WERI-Rb-1 (cell line): Measurements from ENCODE around the gene CLCN7.

ENCODE experiments used
- DNase-seq: peaks from one replicate; pipeline ENCODE4 v3.0.0-alpha.2; 2020
- H3K27ac ChIP-seq: fragments of 250-450 bp; sonication (Bioruptor Pico); 2 replicates; pipeline ENCODE4 v1.5.1; 2020; ENCODE audit warnings: mild to moderate bottlenecking, moderate library complexity
- H3K27me3 ChIP-seq: fragments of 250-450 bp; sonication (Bioruptor Pico); 2 replicates; pipeline ENCODE4 v1.5.1; 2021; ENCODE audit warnings: mild to moderate bottlenecking, low read depth, moderate library complexity; ENCODE audit not compliant: insufficient read depth, severe bottlenecking
- H3K36me3 ChIP-seq: fragments of 250-450 bp; sonication (Bioruptor Pico); 2 replicates; pipeline ENCODE4 v1.5.1; 2020; ENCODE audit warnings: mild to moderate bottlenecking, moderate library complexity
- H3K4me3 ChIP-seq: 2 replicates; pipeline ENCODE4 v1.5.1; 2011; ENCODE audit warnings: low read depth, mild to moderate bottlenecking, control low read depth, low read length
- H3K9me3 ChIP-seq: fragments of 250-450 bp; sonication (Bioruptor Pico); 2 replicates; pipeline ENCODE4 v1.5.1; 2021; ENCODE audit warnings: mild to moderate bottlenecking, moderate library complexity; ENCODE audit not compliant: severe bottlenecking
- TF ChIP-seq, protein P1 (sequence below): IDR thresholded peaks from 2 replicates; pipeline ENCODE4 v1.5.1; 2011; ENCODE audit warnings: low read depth, mild to moderate bottlenecking, control low read depth, inconsistent platforms, low read length

The CLCN7 gene

DNA sequence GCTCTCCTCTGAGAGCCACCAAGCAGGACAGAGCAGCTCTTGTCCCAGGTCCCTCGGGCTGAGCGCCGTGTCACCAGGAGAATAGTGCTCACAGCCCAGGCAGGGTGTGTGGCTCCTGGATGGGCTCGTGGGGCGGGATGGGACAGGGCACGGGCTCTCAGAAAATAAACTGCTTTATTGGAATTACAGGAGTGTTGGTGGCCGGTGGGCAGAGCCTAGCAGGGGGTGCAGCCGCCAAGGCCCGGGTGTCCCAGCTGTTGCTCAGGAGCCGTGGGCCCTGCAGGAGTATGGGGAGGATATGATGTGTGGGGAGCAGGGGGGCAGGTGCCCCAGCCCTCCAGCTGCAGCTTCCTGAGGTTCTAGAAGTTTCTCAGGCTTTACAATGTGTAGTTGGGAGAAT lies 35.4 kb upstream of the CLCN7 start:
- DNase-seq, result no peak
- peaks cover 8% of the 10 kb centered on the region for H3K9me3 ChIP-seq
- peaks cover 59% of the 10 kb centered on the region for H3K36me3 ChIP-seq
- H3K4me3 ChIP-seq, result no peak overlapping the region
- TF ChIP-seq, protein P1, sequence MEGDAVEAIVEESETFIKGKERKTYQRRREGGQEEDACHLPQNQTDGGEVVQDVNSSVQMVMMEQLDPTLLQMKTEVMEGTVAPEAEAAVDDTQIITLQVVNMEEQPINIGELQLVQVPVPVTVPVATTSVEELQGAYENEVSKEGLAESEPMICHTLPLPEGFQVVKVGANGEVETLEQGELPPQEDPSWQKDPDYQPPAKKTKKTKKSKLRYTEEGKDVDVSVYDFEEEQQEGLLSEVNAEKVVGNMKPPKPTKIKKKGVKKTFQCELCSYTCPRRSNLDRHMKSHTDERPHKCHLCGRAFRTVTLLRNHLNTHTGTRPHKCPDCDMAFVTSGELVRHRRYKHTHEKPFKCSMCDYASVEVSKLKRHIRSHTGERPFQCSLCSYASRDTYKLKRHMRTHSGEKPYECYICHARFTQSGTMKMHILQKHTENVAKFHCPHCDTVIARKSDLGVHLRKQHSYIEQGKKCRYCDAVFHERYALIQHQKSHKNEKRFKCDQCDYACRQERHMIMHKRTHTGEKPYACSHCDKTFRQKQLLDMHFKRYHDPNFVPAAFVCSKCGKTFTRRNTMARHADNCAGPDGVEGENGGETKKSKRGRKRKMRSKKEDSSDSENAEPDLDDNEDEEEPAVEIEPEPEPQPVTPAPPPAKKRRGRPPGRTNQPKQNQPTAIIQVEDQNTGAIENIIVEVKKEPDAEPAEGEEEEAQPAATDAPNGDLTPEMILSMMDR, result no peak
- H3K27me3 ChIP-seq, result no peaks in the 10 kb centered on the region
- no peak overlapping the region for H3K27ac ChIP-seq

DNA sequence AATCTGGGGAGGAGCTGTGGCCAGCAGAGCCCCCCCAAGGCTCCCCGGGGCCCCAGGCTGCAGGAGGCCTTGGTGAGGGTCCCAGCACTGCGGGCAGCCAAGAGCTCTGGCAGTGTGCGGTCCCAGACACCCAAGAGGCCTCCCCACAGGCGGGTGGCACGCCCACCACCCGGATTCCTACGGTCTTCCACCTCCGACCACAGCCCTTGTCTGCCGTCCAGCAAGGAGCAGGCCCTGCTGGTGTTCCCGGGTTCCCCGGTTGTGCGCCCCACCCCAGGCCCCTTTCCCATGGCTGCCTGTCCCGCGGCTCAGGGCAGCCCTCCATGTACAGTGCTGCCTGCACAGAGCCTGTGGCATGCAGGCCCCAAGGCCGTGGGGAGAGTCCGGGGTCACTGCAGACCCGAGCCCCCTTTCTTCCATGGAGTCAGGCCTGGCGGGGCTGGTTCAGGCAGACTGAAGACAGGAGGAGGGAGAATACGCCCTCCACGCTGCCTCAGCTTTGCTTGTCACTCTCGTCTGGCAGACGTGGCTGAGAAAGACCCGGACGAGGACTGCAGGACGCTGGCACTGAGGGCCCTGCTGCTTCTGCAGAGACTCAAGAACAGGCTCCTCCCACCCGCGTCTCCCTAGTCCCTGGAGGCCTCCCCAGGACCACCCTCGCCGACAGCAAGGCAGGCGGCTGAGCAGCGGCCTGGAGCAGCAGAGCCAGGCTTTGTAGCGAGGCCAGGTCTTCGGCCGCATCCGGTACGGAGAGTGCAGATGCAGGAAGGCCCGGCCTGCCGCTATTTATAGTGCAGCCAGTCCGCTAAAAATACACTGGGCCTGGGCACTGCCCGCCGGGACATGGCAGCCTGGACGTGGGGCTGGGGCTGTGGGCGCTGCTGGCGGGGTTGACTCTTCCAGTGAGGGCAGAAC lies 34.7 kb upstream of the CLCN7 start:
- Histone ChIP-seq H3K27ac (no peak overlapping the region), H3K9me3 (peaks cover 4% of the 10 kb centered on the region), H3K27me3 (no peaks in the 10 kb centered on the region), H3K4me3 (no peak overlapping the region), H3K36me3 (peaks cover 59% of the 10 kb centered on the region)
- TF ChIP-seq, protein P1, result no peak
- DNase-seq, result no peak

DNA sequence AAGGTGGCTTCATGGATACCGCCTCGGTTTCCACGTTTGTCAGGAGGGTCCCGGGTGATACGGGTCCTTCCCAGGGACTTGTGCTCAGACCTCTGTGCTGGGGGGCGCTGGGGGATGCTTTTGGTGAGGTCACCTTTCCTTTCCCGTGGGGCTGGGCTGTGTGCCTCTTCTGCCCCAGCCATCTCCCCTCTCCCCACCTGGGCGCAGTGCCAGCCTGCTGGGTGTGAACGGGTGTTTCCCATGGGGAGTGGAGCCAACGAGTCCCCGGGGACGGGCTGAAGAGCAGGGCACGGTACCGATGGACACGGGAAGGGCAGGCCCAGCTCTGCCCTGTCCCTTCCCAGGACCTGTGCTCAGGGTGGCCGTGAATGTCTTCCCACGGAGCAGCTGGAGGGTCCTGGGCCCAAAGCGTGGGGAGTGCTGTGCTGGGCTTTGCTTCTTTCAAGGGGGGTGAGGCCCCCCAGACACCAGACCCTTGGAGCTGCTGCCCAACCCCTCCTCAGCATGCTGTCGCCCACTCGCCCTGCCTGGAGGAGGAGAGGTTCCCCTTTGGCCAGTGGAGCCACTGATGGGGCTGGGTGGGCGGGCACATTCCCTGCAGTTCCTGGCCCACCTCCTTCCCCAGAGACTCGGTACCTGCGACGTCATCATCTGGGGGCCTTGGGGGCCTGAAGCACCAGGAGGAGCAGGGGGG lies 33.8 kb upstream of the CLCN7 start:
- Histone ChIP-seq H3K9me3 (no peaks in the 10 kb centered on the region), H3K4me3 (no peak overlapping the region), H3K27me3 (no peaks in the 10 kb centered on the region), H3K36me3 (peaks cover 52% of the 10 kb centered on the region), H3K27ac (no peak overlapping the region)
- TF ChIP-seq, protein P1, result no peak
- DNase-seq, result no peak

DNA sequence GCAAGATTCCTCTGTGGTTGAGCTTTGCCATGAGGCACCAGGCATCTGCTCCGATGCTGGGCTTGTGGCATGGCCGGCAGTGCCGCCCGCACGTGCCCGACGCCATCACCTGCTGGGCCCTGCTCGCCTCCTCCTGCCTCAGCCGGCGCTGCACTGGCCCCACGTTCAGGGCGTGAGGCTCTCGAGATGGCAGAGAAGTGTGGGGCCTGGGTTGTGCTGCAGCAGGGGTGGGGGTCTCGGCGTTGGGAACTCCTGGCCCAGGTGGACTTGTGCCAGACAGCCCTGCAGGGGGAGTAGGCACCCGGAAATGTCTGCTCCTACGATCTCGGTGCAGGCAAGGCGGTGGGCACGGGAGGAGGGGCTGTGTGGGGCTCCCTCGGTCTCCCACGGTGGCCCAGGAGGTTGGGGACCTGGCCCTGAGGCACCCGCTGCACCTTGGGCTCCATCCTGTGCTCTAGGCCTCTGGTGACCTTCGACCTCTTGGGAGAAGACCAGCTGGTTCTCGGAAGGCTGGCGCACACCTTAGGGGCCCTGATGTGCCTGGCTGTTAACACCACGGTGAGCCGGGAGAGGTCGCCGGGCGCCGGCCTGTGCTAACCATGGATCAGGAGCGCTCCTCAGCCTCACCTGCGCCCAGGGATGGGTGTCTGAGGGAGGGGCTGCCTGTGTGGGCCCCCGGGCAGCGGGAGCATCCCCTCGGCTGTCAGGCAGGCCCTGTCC lies 31.8 kb upstream of the CLCN7 start:
- peaks cover 63% of the 10 kb centered on the region for H3K36me3 ChIP-seq
- H3K27ac ChIP-seq, result no peak overlapping the region
- TF ChIP-seq, protein P1, result no peak

GRCh38 chr16:1505912-1506311 lies 31.1 kb upstream of the CLCN7 start:
- peaks cover 65% of the 10 kb centered on the region for H3K36me3 ChIP-seq
- H3K27ac ChIP-seq, result no peak overlapping the region
- DNase-seq, result no peak
- H3K4me3 ChIP-seq, result no peak overlapping the region
- TF ChIP-seq, protein P1, result no peak
- H3K27me3 ChIP-seq, result no peaks in the 10 kb centered on the region
- H3K9me3 ChIP-seq, result no peaks in the 10 kb centered on the region

More for the DNA sequence above, 31.8 kb upstream of the CLCN7 start:
- Histone ChIP-seq H3K27me3 (no peaks in the 10 kb centered on the region), H3K9me3 (no peaks in the 10 kb centered on the region), H3K4me3 (no peak overlapping the region)
- no peak for DNase-seq
